NOMO-1 treated with DMSO at 0.1 percent for 48 hours (cell line): ENCODE measurements around the gene KCNIP4.

ENCODE experiments used
- DNase-seq: peaks from one replicate; lab custom pipeline; 2025; ENCODE audit not compliant: unreplicated experiment; lab: John Stamatoyannopoulos, UW

Gene KCNIP4

DNA sequence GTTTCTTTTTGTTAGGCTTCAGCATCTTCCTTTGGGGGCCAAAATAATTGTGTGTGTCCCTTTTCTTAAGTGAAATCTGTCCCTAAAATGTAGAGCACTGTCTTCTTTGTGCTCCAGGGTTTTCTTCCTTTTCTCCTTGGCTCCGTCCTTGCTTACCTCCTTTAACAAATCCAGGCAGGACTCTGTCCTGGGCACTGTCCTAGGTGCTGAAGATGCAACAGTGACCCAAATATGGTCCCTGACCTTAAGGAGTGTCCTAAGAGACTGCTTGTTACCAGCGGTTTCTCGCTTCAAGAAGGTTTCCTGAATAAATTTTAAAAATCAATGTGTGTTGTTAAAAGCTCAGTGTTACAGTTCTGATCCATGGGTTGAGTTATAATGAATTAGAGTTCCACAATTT lies 471.8 kb downstream of the KCNIP4 start:
- no peak for DNase-seq

DNA sequence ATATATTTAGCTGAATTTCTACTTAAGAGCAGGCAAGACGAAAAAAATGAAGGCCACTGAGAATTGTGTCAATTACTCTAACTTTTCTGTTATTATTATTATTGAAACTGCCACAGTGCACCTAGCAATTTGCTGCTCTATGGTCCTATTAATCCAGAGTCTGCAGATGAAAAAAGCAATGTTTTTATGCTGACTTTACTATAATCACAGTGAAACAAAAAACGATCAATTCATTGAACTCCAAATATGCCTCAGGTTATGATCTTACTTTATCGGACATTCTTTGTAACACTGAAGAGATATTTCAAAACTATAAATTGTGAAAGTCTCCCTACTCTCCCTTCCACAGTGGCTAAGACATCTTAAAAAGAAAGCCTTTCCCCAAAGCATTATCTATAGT lies 474.4 kb downstream of the KCNIP4 start:
- DNase-seq: no peak

DNA sequence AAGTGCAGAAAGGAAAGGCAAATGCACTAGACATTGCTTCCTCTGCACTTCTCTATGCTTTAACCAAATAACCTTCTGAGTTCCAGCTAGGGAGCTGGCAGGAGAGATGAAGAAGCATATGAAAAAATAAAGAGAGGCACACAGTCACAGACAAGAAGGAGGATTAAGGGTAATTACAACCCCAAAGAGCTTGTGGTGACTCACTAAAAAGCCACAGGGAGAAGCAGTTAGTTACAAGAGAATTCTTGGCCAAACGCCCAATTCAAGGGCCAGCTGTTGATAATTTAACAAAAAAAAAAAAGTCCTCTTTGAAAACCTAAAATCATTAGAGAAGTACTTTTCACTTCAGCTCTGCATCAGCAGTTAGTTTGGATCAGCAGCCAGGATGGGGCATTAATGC lies 478.0 kb downstream of the KCNIP4 start:
- DNase-seq: no peak

DNA sequence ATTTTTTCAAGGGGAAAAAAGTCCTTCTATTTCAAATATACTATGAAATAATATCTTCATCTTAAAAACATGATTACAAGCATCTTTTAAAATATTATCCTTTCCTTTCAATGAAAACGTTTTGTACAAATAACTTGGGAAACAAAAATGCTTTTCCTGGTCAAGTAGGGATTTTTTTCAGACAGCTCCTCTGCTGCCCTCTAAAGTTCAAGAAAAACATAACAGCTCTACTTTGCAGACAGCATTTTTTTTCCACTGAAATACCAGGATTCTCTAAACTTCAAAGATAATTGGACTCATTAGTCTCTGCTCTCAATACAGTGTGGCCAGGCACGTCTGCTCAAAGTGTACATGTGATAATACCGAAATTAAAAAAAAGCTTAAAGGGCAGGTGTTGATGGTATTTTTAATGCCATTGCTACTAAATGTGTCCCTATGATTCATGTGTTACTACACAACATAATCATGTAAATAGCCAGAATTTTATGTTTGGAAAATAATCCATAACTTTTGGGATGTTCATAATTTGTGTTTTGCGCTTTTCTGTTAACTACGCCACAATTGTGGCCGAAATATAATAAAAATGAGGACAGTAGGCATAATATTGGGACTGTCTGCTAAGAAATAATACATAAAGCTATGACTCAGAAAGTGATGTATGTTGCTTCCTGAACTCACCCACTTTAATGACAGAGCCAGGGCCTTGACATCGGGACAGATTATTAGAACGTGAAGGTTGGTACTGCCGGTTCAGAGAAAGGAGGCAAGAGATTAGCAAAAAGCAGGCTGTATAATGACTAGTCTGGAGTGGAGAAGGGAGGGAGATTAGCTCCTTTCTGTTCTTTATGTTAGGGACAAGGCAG lies 478.9 kb downstream of the KCNIP4 start:
- no peak for DNase-seq

DNA sequence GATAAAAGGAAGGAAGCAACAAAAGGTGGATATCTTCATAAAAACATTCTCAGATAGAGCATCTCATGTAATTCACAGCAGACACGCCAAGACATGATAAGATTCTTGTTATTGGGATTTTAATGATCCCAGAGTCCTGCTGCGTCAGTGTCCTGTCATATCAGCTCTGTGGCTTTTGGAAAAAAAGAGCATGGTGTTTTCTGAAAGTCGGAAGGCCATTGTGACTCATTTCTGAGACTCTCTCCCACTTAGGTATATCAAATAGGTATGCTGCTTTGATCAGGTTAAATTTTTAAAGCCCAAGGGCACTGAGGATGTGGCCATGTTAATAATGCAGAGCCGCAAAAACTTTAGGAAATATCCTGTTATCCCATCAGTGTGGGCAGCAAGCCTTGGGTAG lies 481.0 kb downstream of the KCNIP4 start:
- DNase-seq: no peak

DNA sequence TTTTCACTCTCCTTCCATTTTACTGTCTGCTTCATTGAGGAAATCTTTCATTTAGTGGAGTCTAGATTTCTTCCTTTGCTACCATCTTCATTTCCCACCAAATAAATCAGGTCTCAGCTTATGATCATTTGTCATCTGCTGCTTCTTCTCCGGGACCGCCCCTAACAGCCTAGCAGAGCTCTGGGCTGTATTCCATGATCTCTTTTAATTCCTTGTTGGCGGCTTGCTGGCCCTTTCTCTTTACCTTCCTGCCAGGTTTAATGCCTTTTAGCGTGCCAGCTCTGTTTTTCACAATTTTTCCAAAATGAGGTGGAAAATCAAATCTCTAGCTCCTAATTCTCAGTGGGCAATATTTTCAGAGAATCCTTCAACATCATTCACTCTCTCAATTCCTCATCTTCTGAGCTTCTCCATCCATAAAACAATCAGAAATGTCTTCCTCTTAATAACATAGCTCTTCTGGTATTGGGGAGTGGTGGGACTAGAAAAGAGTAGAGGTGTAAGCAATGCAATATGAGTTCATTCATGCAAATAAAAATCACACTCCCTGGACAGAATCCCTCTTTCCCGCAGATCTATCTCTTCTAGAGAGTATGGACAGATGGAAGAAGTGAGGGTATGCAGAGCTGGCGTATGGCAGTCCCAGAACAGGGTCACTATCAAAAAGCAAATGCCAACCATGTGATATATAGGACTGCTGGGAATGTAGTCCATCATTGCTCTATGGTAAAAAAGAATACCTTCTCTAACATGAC lies 491.3 kb downstream of the KCNIP4 start:
- no peak for DNase-seq

DNA sequence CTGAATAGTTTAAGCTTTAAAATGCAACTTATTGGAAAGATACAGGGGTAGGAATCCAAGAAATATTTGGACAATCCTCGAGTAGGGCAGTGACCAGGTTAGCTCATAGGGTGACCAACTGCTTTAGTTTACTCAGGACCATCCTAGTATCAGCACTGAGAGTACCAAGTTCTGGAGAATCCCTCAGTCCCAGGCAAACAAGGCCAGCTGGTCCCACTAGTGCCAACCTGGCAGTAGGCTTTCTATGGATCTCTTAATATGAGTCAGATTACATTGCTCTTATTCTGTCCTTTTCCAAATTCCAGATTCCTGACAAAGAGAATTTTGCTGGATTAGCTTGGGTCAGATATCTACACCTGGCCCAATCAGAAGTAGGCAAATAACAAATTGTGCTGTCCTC lies 493.7 kb downstream of the KCNIP4 start:
- DNase-seq: no peak

DNA sequence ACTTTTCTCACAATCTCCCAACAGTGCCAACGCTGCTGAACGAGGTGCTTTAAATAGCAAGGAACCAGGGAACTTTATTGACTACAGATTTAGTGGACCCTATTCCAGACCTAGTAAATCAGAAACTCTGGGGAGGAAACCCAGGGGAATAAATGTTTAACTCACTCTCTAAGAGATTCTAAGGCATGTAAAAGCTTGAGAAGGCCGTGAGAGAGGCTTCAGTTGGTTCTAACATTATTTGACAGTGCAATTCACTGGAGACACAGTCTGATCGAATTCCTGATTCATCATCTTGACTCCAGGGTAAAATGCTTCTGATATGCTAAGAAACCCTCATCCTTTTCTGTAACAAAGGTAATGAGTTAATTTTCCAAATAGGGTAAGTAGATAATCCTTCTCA lies 494.4 kb downstream of the KCNIP4 start:
- DNase-seq: no peak

DNA sequence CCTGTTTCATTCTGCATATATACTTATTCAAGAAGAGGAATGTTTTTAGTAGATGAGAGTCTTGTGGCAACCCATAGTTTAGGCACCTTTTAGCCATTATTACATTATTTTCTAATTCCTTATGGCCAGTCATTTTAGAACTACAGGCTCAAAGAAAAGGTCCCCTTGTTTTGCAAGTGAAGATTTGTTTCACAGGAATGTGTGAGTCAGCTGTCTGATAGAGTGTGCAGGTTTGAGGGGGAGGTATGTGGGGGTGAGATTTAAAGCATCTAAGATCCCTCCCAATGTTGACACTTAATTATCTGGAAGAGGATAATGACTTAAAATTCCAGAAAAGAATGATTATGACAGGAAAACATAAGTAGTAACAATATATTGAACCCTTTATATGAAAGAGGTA lies 495.6 kb downstream of the KCNIP4 start:
- no peak for DNase-seq

DNA sequence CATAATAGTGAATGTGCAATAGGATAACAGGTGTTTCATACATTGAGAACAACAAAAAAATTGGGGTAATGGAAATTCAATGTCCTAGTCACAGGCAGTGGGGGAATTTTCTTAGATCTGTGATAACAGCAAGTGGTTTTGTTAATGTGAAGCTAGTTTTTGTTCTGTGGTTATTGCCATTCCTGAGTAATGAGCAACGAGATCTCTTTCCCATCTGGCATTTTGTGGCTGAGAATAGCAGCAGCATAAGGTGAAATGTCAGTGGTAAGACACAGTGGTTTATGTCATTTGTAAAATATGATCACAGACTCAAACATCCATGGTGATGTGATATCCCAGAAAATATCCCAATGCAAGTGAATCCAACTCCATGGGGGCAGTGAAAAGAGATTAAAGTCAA lies 497.5 kb downstream of the KCNIP4 start:
- DNase-seq: no peak

DNA sequence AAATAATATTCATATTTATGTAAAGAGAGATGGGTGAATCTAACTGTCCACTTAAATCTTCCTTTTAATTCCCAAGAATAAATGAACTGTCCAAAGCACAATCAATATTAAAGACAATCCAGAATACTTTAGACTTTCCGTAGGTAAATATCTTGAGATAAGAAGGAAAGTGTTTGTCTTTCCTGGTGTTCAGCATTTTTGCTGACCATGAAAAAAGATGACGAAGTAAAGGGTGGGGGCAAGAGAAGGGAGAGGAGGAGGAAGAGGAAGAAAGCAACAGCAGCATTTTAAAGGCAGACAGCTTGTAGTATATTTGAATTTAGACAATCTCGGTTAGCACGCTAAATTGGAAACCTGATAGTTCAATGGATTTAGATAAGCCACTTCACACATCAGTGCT lies 498.2 kb downstream of the KCNIP4 start:
- DNase-seq: no peak

DNA sequence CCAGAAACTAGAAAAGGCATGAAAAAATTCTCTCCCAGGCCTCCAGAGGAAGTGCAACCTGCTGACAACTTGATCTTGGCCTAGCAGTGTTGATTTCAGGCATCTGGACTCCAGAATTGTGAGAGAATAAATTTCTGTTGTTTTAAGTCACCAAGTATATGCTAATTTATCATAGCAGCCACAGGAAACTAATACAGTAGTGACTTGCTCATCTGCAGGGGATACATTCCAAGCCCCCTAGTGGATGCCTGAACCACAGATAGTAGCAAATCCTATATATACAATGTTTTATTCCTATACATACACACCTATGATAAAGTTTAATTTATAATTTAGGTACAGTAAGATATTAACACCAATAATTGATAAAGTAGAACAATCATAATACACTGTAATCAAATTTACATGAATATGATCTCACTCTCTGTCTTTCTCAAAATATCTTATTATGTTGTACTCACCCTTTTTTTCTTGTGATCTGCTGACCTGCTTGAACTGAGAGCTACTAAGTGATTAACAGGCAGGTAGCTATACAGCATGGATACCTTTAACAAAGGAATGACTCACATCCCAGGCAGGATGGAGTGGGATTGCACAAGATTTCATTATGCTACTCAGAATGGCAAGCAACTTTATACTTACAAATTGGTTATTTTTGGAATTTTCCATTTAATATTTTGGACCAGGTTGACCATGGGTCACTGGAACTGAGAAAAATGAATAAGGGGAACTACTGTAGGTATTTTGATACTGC lies 501.1 kb downstream of the KCNIP4 start:
- no peak for DNase-seq

DNA sequence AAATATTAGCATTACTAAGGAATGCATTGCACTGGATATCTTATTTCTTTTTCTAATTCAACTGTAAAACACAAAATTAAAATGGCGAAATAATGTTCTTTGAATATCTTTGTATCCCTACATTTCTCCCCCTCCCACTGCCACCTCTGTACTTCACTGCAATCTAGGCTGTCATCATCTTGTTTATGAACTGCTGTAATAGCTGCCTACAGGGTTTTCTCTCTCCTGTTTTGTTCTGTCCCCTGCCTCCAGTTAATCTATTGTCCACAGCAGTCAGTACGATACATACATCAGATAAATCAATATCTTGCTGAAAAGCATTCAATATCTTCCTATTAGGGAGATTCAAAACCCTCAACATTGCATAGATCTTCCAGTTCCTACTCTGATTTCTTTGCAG lies 528.4 kb downstream of the KCNIP4 start:
- no peak for DNase-seq

DNA sequence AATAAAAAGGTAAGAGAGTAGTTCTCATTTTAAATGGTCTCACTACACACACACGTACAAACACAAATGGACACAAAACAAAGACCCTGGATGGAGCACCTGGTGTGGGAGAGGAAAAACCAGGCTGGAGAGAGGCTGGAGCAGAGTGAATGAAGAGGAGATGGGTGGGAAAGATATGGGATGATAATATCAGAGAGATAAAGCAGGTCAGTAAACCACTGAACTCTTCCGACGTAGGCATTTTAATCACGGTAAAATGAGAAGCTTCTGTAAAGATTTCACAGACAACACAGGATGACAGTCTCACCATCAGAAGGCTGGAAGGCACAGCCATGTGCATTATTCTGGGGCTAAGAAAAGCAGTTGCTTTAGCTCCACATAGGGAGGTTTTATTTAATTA lies 532.8 kb downstream of the KCNIP4 start:
- DNase-seq: no peak

DNA sequence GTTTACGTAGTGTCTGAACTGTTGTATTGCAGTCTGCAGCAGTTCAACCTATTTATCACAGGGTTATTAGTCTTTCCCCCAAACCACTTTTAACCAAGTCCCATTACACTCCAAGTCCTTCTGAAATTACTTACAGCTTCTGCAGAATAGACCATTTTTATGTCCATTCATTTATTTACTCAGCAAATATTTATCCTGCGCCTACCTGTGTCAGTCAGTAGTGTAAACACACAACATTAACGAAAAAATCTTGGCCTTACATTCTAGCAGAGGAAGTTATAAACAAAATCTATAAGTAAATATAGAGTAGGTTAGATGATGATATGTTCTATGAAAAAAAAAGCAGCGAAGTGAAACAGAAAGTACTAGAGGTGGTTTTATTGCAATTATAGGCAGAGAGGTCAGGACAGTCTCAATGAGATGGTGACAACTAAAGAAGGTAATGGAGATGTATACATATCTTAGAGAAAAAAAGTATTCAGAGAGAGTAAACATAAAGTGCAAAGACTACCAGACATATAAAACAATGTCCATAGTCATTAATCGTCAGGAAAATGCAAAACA lies 534.7 kb downstream of the KCNIP4 start:
- DNase-seq: no peak

DNA sequence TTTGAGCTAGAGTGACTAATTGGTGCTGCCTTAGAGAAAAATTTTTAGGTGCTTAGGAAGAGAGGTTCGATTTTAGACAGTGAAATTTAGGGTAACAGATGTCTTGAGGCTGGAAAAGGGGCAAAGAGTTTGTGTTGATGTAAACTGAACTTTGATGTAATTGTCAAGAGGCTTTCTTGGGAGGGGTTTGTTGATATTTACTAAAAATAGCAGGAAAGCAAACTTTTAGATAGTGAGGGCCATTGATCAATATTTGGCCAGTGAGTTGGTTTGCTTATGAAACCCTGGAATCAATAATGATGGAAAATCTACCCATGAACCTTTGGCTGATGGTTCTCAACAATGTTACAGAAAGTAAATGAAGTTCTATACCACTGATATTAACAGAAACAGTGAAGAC lies 537.5 kb downstream of the KCNIP4 start:
- DNase-seq: no peak

DNA sequence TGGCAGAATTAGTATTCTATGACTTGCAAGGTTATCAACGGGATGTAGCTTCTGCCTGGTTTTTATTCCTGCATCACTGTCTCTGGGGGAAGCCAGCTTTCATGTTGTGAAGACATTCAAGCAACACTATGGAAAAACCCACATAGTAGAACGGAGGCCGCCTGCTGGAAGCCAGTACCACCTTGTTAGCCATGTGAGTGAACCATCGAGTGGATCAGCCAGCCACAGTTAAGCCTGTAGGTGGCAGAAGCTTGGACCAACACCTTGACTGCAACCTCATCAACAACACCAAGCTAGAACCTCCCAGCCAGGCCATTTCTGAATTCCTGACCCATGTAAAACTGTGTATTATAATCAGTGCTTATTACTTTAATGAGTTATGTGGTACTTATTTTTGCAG lies 538.2 kb downstream of the KCNIP4 start:
- DNase-seq: no peak

DNA sequence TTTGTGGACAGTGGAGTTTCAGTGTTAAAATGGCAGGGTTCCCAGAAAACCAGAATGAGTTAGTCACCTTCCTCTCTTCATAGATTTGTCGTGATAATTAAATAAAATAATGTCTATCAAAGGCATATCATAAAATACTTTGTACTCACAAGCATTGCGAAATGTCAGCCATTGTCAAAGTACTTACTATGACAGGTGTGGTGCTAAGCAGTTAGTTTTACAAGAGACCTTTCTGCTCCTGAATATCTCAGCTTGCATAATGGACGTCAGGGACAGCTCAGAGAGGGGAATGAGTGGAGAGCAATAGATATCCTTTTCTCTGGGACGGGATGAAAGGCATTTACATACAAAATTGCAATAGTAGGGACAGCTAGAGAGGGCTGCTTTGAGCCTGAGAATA lies 560.9 kb downstream of the KCNIP4 start:
- DNase-seq: no peak

DNA sequence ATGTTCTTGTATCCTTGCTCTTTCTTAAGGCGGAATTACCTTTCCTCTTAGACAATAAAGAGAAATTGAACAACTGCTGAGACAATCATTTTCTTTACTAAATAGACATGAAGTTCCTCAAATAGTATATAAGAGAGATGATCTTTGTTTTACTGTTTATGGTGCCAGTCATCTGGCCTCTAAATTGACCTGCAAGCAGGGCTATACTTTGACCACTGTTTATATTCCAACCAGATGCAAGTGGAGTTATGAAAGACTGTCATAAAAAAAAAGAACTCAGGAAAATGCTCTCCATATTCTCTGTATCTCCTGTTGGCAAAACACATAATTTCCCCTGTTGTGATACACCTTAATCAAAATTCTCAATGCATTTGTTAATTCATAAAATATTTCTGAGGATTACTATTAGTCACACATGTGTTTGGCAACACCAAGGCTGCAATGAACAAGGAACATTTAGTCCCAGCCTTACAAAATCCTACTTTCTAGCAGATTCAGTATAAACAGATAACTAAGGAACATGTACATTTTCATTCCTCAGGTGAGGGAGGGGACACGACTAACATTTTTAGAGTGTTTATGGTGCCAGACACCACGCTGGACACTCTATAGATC lies 562.3 kb downstream of the KCNIP4 start:
- no peak for DNase-seq

DNA sequence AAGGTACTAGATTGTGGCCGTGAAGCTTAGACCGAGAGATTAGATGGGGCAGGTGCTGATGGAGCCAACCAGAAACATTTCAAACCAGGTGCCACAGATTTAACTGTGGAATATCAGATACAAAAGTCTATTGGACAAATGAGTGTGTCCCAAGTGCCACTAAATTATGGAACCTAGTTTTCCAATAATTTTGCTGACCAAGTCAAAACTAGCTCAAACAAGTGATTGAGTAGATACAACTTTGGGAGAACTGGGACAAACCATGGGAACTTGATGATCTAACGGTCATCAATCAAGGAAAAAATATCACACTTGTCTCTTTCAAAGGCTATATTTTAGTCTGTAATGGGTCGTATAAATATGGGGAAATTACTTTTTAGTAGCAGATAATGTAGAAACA lies 562.9 kb downstream of the KCNIP4 start:
- no peak for DNase-seq

DNA sequence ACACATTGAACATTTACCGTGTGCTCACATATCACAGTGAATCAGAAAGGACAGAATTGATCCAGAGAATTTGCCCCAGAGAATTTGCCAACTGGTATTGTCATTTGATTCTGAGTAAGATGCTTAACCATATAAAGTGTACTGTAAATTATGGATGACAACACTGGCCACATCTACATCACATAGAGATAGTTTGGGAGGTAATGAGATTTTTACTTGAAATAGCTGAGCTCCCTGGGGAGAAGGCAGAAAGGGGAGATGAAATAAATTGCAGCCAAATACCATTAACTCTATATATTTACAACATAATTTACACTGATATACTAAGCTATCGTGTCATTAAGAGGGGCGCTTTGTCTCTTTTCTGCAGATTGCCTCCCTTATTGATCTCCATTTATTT lies 564.0 kb downstream of the KCNIP4 start:
- no peak for DNase-seq
